Suppressor macrophage treated with lipopolysaccharide for 4 hours (primary cell): Measurements from ENCODE around the gene PID1.
"Not testable (repeated sequence)": the region's sequence is repeated elsewhere in the genome, so short reads cannot be mapped to it uniquely, and the experiment has no call there.

Experiments
- DNase-seq: peaks from one replicate; pipeline ENCODE4 v3.0.0-alpha.2; 2020

The PID1 gene

GRCh38 chr2:229206548-229206947, 64.5 kb downstream of the PID1 start:
- no peak for DNase-seq

- no peak for DNase-seq
Observed at GRCh38 chr2:229205704-229206103, 65.4 kb downstream of the PID1 start.

GRCh38 chr2:229202646-229203045, 68.4 kb downstream of the PID1 start:
- no peak for DNase-seq

- peak; percentile 26 for DNase-seq
Observed at GRCh38 chr2:229201521-229201920, 69.6 kb downstream of the PID1 start.

GRCh38 chr2:229199267-229199666, 71.8 kb downstream of the PID1 start:
- no peak for DNase-seq

GRCh38 chr2:229196448-229196847, 74.6 kb downstream of the PID1 start:
- no peak for DNase-seq

- no peak for DNase-seq
Observed at GRCh38 chr2:229195346-229195947, 75.6 kb downstream of the PID1 start.

GRCh38 chr2:229193281-229193680, 77.8 kb downstream of the PID1 start:
- DNase-seq = no peak

GRCh38 chr2:229191413-229191812, 79.7 kb downstream of the PID1 start:
- no peak for DNase-seq

GRCh38 chr2:229187123-229187522, 84.0 kb downstream of the PID1 start:
- DNase-seq = not testable (repeated sequence)

GRCh38 chr2:229181641-229182040, 89.4 kb downstream of the PID1 start:
- DNase-seq = no peak

GRCh38 chr2:229180658-229181057, 90.4 kb downstream of the PID1 start:
- no peak for DNase-seq

GRCh38 chr2:229179628-229180027, 91.5 kb downstream of the PID1 start:
- DNase-seq = no peak

- DNase-seq = no peak
Observed at GRCh38 chr2:229178706-229179105, 92.4 kb downstream of the PID1 start.

GRCh38 chr2:229178117-229178516, 93.0 kb downstream of the PID1 start:
- no peak for DNase-seq

- DNase-seq = no peak
Observed at GRCh38 chr2:229176136-229176535, 95.0 kb downstream of the PID1 start.

- DNase-seq = no peak
Observed at GRCh38 chr2:229175497-229175863, 95.6 kb downstream of the PID1 start.

GRCh38 chr2:229174794-229175496, 96.1 kb downstream of the PID1 start:
- DNase-seq = no peak

GRCh38 chr2:229173825-229174359, 97.2 kb downstream of the PID1 start:
- no peak for DNase-seq

GRCh38 chr2:229170916-229171315, 100.2 kb downstream of the PID1 start:
- DNase-seq = no peak

GRCh38 chr2:229170171-229170570, 100.9 kb downstream of the PID1 start:
- no peak for DNase-seq

GRCh38 chr2:229169751-229170150, 101.3 kb downstream of the PID1 start:
- DNase-seq = no peak

GRCh38 chr2:229164545-229165249, 106.4 kb downstream of the PID1 start:
- peak; percentile 18 for DNase-seq

GRCh38 chr2:229163893-229164292, 107.2 kb downstream of the PID1 start:
- DNase-seq = no peak
